GM20431 (cell line): ENCODE results near the gene PRKAR1B.

Experiments
- in situ Hi-C: fragments of 300-500 bp; cut with MseI, MboI; formaldehyde crosslinking; loops from one replicate; pipeline ENCODE4 v1.15.0; 2020; ENCODE audit warnings: low sequenced_read_pairs; ENCODE audit not compliant: unreplicated experiment

PRKAR1B gene

GRCh38 chr7:537911-538634 lies 189.0 kb downstream of the PRKAR1B start:
- in situ Hi-C loops: no loop called here

- in situ Hi-C loops: no loop called here
These were observed 190.8 kb downstream of the PRKAR1B start for GRCh38 chr7:536231-536630.

- in situ Hi-C loops: no loop called here
These were observed 192.1 kb downstream of the PRKAR1B start for GRCh38 chr7:534959-535358.

GRCh38 chr7:534075-534474 lies 193.0 kb downstream of the PRKAR1B start:
- in situ Hi-C loops: no loop called here

- in situ Hi-C loops: no loop called here
These were observed 193.8 kb downstream of the PRKAR1B start for GRCh38 chr7:533266-533665.

- in situ Hi-C loops: no loop called here
These were observed 194.5 kb downstream of the PRKAR1B start for GRCh38 chr7:532379-533143.

GRCh38 chr7:531777-532176 lies 195.3 kb downstream of the PRKAR1B start:
- in situ Hi-C loops: no loop called here

- in situ Hi-C loops: no loop called here
These were observed 198.6 kb downstream of the PRKAR1B start for GRCh38 chr7:528451-528850.

- in situ Hi-C loops: no loop called here
These were observed 199.4 kb downstream of the PRKAR1B start for GRCh38 chr7:527723-528122.

- in situ Hi-C loops: no loop called here
These were observed 200.5 kb downstream of the PRKAR1B start for GRCh38 chr7:526460-527034.

GRCh38 chr7:525740-526139 lies 201.3 kb downstream of the PRKAR1B start:
- in situ Hi-C loops: no loop called here

- in situ Hi-C loops: no loop called here
These were observed 202.3 kb downstream of the PRKAR1B start for GRCh38 chr7:524800-525199.

GRCh38 chr7:523347-524336 lies 203.4 kb downstream of the PRKAR1B start:
- in situ Hi-C loops: no loop called here

- in situ Hi-C loops: no loop called here
These were observed 204.1 kb downstream of the PRKAR1B start for GRCh38 chr7:522951-523314.

- in situ Hi-C loops: no loop called here
These were observed 204.8 kb downstream of the PRKAR1B start for GRCh38 chr7:522071-522950.

GRCh38 chr7:521221-522070 lies 205.6 kb downstream of the PRKAR1B start:
- in situ Hi-C loops: no loop called here

- in situ Hi-C loops: no loop called here
These were observed 206.4 kb downstream of the PRKAR1B start for GRCh38 chr7:520503-521161.
